Type B pancreatic cell (in vitro differentiated cells): Measurements from ENCODE around the gene PTGES2. TPM values are rescaled to one million over a fixed set of nuclear protein-coding genes. Genes with fewer than 3 reads are reported as not detected.

Experiments
- DNase-seq: peaks from one replicate; pipeline ENCODE4 v3.0.0; 2021; ENCODE audit warnings: mixed read lengths; ENCODE audit not compliant: unreplicated experiment; ENCODE audit errors: extremely low spot score
- H3K27ac Mint-ChIP-seq: 2 replicates; pipeline ENCODE4 v1.8.0; 2021; ENCODE audit warnings: mild to moderate bottlenecking, mixed read lengths
- H3K27me3 Mint-ChIP-seq: 2 replicates; pipeline ENCODE4 v1.8.0; 2021; ENCODE audit warnings: mixed read lengths
- H3K36me3 Mint-ChIP-seq: 2 replicates; pipeline ENCODE4 v1.8.0; 2021; ENCODE audit warnings: mixed read lengths
- H3K4me1 Mint-ChIP-seq: one replicate; pipeline ENCODE4 v1.8.0; 2021; ENCODE audit warnings: mixed read lengths; ENCODE audit not compliant: unreplicated experiment
- H3K4me3 Mint-ChIP-seq: 2 replicates; pipeline ENCODE4 v1.8.0; 2021; ENCODE audit warnings: mild to moderate bottlenecking, mixed read lengths
- H3K9me3 Mint-ChIP-seq: 2 replicates; pipeline ENCODE4 v1.8.0; 2021; ENCODE audit warnings: mixed read lengths
- total RNA-seq: library from RNA; stranded (reverse); gene quantifications from 2 replicates; pipeline ENCODE4 v1.2.1, GENCODE V29; 2021; ENCODE audit warnings: low replicate concordance
- TF ChIP-seq, protein P1 (sequence below): fragments of 200-600 bp; sonication (generic); conservative IDR thresholded peaks from 2 replicates; pipeline ENCODE4 v1.5.0; 2021; ENCODE audit warnings: antibody characterized with exemption, mild to moderate bottlenecking

The PTGES2 gene
- total RNA-seq, 1 donor from 2014 or later: 67.2 TPM

- Mint-ChIP-seq H3K27ac (peak overlapping the region; percentile 72), H3K4me1 (peaks cover 33% of the 10 kb centered on the region), H3K4me3 (no peak overlapping the region), H3K36me3 (peaks cover 16% of the 10 kb centered on the region), H3K27me3 (no peaks in the 10 kb centered on the region), H3K9me3 (no peaks in the 10 kb centered on the region)
- no peak for DNase-seq
- TF ChIP-seq, protein P1, sequence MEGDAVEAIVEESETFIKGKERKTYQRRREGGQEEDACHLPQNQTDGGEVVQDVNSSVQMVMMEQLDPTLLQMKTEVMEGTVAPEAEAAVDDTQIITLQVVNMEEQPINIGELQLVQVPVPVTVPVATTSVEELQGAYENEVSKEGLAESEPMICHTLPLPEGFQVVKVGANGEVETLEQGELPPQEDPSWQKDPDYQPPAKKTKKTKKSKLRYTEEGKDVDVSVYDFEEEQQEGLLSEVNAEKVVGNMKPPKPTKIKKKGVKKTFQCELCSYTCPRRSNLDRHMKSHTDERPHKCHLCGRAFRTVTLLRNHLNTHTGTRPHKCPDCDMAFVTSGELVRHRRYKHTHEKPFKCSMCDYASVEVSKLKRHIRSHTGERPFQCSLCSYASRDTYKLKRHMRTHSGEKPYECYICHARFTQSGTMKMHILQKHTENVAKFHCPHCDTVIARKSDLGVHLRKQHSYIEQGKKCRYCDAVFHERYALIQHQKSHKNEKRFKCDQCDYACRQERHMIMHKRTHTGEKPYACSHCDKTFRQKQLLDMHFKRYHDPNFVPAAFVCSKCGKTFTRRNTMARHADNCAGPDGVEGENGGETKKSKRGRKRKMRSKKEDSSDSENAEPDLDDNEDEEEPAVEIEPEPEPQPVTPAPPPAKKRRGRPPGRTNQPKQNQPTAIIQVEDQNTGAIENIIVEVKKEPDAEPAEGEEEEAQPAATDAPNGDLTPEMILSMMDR: no peak
These were observed 41.6 kb downstream of the PTGES2 start for GRCh38 chr9:128085943-128086342.

DNA sequence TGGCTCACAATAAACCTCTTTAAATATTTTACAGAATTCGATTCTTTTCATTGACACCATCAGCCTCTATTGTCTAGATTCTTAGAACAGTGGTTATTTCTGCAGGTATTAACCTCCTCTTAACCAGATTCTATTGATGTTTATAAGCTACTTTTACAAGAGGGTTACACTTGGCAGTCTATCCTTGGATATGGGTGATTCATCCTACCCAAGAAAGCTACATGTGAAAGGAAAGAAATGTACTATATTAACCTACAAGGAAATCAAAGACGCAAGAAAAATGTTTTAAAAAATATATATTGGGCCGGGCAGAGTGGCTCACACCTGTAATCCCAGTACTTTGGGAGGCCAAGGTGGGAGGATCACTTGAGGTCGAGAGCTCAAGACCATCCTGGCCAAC lies 42.8 kb downstream of the PTGES2 start:
- Mint-ChIP-seq H3K36me3 (peaks cover 16% of the 10 kb centered on the region), H3K4me1 (peaks cover 31% of the 10 kb centered on the region), H3K4me3 (no peak overlapping the region), H3K27me3 (no peaks in the 10 kb centered on the region), H3K9me3 (no peaks in the 10 kb centered on the region), H3K27ac (peak overlapping the region; percentile 40)
- TF ChIP-seq, protein P1: no peak
- DNase-seq: no peak

DNA sequence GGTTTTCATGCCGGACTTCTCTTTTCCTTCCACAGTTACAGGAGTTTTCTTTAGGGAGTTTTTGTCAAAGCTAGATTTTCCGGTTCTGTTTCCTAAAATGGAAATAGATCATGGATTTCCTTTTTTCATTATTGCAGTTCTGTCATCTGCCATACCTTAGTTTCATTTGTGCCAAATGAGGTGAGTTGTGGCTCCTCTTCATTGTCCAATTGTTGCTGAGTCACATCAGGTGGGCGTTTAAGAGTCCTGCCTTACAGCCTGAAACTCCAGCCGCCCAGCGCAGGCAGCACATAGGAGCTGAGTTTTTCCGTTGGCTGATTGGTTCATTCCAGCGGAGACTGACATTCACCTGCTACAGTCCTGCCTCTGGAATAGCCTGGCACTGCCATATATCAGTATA lies 45.4 kb downstream of the PTGES2 start:
- H3K27ac Mint-ChIP-seq: peak overlapping the region; percentile 96
- DNase-seq: no peak
- H3K4me1 Mint-ChIP-seq: peaks cover 40% of the 10 kb centered on the region
- H3K36me3 Mint-ChIP-seq: peaks cover 16% of the 10 kb centered on the region
- peaks cover 6% of the 10 kb centered on the region for H3K9me3 Mint-ChIP-seq
- no peaks in the 10 kb centered on the region for H3K27me3 Mint-ChIP-seq
- H3K4me3 Mint-ChIP-seq: peak overlapping the region; percentile 75
- TF ChIP-seq, protein P1: no peak

- Mint-ChIP-seq H3K9me3 (peaks cover 6% of the 10 kb centered on the region), H3K4me3 (peak overlapping the region; percentile 11), H3K27ac (peak overlapping the region; percentile 96), H3K27me3 (no peaks in the 10 kb centered on the region), H3K4me1 (peaks cover 40% of the 10 kb centered on the region), H3K36me3 (peaks cover 21% of the 10 kb centered on the region)
- DNase-seq: no peak
- TF ChIP-seq, protein P1: no peak
These were observed 46.5 kb downstream of the PTGES2 start for GRCh38 chr9:128081056-128081455.

DNA sequence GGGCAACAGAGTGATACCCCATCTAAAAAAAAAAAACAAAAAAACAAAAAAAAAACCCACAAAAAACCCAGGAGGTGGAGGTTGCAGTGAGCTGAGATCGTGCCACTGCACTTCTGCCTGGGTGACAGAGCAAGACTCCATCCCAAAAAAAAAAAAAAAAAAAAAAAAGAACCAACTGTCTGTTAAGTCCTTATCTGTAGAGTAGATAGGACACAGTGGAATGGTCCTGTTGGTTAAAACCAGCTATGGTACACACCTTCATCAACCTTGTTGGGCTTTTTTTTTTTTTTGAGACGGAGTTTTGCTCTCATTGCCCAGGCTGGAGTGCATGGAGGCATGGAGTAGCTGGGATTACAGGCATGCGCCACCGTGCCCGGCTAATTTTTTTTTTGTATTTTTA lies 47.3 kb downstream of the PTGES2 start:
- no peak for DNase-seq
- Mint-ChIP-seq H3K9me3 (peaks cover 6% of the 10 kb centered on the region), H3K4me3 (no peak overlapping the region), H3K4me1 (peaks cover 40% of the 10 kb centered on the region), H3K27ac (no peak overlapping the region), H3K36me3 (peaks cover 21% of the 10 kb centered on the region), H3K27me3 (no peaks in the 10 kb centered on the region)
- TF ChIP-seq, protein P1: no peak
